HG03457 (cell line): ENCODE data around the gene IER3IP1.
A peak's percentile ranks its signal among the peaks of the same experiment; 100 is the strongest.
"Not testable (repeated sequence)": the region's sequence is repeated elsewhere in the genome, so short reads cannot be mapped to it uniquely, and the experiment has no call there.

Experiments used
- ATAC-seq: cut with Tn5 transposase; IDR thresholded peaks from one replicate; pipeline ENCODE4 v1.9.1; 2021; ENCODE audit warnings: moderate number of reproducible peaks; ENCODE audit not compliant: unreplicated experiment

Gene IER3IP1, protein sequence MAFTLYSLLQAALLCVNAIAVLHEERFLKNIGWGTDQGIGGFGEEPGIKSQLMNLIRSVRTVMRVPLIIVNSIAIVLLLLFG

DNA sequence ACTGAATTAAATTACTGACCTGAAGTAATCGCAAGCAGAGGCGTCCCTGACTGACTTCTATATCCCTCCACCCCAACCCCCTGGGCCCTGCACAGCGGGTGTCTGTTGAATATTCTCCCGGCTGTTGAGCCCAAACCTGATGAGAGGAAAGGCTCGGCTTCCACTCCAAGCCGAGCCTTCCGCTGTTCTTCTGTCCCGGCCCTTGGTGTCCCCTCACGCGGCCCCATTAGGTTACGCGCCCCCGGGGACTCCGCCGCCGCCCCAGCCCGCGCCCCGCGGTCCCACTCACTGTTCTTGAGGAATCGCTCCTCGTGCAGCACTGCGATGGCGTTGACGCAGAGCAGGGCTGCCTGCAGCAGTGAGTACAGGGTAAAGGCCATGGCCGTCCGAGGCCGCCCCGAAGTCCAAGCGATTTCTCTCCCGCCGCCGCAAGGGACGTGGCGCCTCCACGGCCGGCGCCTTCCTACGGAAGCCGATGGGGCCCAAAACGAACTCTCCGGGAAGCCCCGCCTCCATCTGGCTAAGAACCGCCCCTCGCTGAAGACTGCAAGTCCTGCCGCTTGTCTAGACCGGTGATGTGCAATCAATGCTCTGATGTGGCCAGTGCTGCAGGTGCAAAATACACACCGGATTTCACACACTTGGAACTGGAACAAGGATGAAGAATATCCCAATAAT lies at the start of gene IER3IP1:
TSS of gene IER3IP1 (minus strand) at position 467 of the 678 bp plus-strand sequence. CDS start at position 380, 87 bp downstream.
- peak; percentile 76 for ATAC-seq

DNA sequence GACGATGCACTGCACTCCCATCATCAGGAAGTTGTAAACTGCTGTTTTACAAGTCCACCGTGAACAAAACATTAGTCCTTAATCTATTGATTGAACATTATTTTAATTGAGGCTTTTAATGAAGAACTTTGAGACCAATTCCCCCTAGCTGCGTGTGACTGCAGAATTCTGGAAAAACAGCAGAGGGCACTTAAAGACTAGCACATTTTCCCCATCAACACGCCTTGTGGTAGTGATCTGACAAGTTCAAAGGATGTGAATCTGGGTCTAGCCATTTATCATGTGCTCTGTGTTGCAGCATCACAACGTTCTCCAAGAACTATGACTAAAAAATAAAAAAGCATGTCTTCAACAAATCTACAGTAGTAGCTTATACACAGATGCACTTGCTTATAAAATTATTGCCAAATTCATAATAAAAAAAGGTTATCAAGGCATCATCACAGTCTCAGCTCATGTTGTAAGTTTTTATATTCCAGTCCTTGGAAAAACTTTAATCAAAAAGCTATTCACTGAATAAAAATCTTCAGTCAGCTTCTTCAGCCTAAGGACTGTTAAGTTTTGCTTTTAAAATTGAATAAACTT lies 39.5 kb upstream of the IER3IP1 start:
- no peak for ATAC-seq

DNA sequence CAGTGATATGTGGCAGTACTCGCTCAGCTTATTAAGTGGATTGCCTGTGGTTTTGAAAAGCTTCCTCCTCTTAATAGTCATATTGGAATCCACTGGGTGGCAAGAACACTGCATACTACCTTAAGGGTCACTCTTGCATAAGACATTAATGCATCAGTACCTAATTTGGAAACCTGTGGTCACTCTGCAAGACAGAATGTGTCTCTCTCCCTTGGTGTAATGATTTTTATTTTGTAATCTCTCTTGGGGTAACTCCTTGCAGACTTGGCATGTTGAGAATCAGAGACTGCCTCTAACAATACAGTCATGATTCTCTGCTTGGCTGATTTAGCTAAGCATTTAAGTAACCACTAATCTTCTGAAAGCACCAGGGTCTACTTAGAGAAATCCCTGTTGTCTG lies 33.0 kb upstream of the IER3IP1 start:
- no peak for ATAC-seq

DNA sequence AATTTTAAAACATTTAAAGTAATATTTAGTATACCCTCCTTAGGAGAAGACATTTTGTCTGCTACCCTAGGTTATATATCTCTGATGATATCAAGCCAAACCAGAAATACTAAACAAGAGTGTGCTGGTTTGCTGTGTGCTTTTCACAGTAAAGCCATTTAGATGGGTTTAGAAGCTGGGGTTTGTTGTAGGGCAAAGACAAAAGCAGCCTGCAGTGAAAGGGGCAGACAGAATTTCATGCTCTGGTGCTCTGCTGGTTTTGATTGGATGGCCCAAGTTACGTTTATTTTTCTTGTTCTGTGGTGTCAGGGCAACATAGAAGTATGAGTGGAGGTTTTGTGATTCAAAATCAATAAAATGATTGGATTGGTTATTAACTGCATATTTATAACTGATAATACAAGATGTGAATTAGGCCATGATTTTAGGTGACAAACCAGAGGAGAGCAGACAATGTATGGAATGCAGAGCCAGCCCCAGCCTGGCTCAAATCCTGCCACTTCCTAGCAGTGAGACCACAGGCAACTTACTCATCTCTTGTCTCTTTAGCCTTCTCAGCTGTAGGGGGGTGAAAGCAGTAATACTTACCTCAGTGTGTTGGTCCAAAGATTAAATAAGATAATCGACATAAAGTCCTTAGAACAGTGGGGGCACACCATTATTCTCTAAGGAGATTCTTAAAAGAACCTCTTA lies 30.9 kb upstream of the IER3IP1 start:
- ATAC-seq = no peak

DNA sequence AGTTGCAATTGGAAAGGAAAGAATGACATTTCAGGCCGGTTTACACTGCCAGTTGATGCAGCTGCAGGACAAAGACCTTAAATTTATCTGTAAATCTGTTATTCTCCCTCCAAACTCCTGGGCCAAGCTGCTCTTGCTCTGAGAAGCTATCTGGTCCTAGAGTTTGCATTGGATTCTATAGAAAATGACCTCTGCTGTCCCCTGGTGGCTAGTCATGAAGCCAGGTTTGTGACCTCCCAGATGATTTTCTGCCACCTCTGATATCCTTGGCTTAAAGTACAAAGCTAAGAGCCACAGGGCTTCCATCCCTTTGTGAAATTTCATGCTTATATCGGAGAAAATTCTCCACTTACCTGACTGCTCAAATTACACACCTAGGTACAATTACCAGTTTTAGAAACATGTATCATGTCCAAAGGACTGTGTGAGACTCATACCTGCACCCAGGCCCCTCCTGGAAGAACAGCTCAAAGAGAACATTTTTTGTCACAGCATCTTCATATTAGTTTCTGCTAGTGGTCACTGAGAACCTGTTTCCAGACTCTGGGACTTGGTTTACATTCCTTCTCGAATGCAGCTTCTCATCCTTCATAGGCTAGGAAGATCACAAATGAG lies 28.9 kb upstream of the IER3IP1 start:
- no peak for ATAC-seq

DNA sequence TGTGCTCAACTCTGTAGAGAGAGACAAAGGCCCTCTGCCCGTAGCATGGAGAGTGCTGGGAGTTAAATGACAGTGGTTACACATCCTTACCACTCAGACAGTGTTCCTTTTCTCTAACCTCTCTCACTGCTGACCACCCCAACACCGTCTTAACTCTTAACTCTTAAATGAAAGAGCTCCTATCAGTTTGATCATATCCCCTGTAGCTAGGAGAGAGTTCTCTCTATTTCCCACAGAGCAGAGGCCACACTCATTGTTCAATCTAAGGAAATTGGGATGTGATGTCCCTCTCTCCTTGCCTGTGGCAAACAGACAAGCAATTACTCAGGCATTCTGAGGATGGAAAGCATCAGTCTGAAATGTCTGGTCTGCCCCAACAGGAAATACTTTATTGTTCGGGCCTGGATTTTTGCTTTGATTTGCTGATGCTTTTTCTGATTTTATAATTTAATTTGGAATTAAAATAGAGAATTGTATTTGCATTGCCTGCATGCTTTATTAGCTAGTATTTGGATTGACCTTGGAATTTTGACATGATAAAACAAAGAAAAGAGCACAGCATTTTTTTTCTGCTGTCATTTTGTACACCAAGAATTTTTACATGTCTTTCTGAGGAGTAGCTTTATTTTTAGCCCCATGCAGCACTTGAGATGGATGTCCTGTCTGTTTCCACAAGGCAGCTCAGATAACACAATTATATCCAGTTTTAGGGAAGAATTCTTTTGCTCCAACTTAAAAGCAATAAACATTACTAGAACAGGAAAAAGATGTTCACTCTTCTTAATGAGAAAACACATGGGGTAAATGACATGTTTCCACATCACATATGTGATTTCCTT lies 27.7 kb upstream of the IER3IP1 start:
- no peak for ATAC-seq

DNA sequence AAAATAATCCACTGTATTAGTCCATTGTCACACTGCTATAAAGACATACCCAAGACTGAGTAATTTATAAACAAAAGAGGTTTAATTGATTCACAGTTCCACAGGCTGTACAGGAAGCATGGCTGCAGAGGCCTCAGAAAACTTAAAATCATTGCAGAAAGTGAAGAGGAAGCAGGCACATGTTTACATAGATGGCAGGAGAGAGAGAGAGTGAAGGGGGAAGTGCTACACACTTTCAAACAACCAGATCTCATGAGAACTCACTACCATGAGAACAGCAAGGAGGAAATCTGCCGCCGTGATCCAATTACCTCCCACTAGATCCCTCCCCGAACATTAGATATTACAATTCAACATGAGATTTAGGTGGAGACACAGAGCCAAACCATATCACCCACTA lies 19.8 kb upstream of the IER3IP1 start:
- not testable (repeated sequence) for ATAC-seq

DNA sequence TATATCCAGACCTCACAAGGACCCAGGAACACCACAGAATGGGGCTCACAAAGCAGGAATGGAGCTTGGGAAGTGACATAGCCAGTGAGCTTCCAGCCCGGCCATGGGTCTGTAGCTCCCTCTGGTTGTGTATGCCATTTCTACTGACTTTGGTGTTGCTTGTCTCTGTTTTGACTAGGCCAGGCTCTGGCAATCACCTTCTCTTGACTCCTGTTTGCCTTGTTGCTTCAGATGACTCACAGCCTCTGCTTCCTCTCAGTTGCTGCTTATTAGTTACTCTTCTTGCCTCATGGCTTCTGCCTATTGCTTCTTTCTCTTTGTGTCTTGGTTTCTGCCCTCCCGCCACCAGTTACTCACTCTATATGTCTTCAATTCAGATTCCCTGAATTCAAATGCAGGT lies 15.8 kb upstream of the IER3IP1 start:
- ATAC-seq = no peak

DNA sequence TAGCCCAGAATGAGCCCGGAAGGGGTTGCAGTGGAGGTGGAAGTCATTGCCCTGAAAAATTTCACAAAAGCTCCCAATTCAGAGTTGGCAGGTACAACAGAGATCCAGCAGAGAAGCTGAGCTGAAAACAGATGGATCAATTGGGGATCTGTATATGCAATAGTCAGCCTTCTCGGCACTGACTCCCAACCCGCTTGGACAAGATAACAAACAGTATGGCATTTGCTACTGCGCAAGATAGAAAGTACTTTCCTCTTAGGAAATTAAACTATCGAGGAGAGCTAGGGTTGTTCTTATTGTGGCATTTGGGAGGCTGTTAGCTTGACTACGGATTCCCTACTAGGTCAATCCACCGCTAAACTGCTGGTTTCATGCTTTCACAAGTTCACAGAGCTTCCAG lies 11.6 kb upstream of the IER3IP1 start:
- no peak for ATAC-seq

DNA sequence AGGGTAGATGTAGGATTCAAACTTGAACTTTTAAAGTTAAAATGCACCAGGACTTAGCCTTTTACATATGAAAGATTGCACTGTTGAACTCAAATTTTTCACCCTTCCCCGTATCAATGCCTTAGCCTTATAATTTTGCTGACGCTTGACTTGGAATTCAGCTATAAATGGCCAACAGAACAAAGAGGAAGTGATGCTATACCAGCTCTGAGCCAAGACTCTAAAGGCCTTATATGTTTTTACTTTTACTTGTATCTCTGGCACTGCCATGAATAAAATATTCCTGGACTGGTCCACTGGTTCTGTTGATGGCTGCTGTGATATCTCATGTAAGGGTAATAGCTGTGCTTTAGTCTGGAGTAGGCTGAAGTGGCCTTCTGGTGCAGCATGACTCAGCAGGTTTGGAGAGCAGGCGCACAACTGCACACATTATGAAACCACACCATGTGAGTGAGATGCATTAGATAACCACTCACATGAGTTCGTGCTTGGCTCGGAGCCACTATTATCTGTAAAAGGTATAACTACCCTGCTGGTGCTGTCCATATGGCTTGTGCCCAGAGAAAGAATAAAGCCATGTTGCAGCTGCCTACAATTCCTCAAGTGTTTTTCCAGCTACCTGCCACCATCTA lies 8.4 kb upstream of the IER3IP1 start:
- no peak for ATAC-seq

DNA sequence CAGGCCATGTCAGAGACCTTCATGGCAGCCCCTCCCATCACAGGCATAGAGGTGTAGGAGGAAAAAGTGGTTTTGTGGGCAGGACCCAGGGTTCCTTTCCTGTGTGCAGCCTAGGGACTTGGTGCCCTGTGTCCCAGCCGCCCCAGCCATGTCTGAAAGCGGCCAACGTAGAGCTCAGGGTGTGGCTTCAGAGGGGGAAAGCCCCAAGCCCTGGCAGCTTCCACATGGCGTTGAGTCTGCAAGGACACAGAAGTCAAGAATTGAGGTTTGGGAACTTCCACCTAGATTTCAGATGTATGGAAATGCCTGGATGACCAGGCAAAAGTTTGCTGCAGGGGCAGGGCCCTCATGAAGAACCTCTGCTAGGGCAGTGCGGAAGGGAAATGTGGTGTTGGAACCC lies 6.0 kb upstream of the IER3IP1 start:
- ATAC-seq = not testable (repeated sequence)

DNA sequence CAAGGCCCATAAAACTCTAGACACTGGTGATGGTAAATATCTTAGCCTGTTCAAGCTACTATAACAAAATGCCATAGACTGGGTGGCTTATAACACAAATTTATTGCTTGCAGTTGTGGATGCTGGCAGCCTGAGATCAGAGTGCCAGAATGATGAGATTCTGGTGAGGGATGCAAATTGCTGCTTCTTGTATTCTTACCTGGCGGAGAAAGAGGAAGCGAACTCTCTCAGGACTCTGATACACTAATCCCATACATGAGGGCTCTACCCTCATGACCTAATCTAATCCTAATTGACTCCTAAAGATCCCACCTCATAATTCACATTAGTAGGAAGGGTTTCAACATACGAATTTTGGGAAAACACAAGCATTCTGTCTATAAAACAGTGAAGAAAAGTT lies 4.6 kb upstream of the IER3IP1 start:
- ATAC-seq = no peak

DNA sequence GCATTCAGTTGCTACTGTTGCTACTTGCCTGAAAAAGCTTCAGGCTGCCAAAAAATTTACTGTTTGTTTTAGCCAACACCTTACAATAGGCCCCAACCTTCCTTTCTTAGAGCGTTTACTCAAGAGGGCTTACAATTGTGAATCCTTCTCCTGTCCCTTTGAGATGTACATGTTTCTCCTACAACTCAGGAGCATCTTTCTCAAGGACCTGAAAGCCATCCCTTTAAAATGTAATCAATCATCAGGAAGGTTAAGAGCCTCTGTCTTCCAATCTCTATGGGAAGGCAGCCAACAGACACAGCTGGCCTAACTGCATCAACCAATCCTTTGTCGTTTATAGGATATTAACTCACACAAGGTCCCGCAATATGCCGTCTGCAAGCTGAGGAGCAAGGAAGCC lies 3.4 kb upstream of the IER3IP1 start:
- ATAC-seq = no peak

DNA sequence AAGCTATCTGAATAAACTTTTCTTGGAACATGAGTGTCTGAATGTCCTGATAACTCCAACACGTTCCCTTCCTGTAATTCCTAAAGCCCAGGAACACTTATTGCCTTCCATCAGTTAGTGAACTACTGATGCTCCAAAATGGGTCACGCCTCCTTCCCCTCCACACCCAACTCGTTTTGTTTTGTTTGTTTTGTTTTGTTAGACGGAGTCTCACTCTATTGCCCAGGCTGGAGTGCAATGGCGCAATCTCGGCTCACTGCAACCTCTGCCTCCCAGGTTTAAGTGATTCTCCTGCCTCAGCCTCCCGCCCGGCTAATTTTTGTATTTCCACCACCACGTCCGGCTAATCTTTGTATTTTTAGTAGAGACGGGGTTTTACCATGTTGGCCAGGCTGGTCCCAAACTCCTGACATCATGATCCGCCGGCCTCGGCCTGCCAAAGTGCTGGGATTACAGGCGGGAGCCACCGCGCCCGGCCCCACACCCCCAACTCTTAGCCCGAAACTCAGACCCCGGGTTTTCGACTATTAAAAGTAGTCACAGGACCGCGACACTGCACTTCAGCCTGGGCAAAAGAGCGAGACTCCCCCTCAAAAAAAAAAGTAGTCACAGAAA lies 774 bp downstream of the IER3IP1 start:
- ATAC-seq = no peak

DNA sequence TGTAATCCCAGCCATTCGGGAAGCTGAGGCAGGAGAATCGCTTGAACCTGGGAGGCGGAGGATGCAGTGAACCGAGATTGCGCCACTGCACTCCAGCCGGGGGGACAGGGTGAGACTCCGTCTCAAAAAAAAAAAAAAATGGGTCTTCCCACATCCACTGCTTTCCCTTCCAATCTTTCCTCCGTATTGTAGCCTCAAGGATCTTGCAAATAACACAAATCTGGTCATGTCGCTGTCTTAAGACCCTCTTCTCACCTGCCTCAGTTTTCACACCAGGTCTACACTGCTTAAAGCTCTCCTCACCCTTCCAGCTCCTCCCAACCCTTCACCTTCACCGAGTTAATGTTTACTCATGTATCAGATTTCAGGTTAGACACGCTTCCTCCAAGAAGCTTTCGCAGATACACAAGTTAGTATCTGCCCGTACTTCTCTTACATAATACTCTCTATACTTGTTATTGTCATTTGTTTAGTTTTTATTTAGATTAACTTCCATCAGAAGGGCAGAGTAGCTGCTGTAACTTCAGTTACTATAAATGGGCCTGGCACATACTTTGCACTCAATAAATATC lies 1.5 kb downstream of the IER3IP1 start:
- ATAC-seq = no peak

DNA sequence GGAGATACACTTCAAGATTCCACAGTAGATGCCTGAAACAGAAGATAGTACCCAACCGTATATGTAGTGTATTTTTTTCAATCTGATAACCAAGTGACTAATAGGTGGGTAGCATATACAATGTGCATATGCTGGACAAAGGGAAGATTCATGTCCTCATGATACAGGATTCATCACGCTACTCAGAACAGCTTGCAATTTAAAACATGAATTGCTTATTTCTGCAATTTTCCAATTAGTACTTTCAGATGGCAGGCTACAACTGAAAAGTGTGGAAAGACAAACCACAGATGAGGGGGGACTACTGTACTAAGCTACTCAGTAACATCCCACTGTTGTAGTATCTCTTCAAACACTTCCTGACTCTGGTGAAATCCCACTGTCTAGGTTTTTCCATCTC lies 3.7 kb downstream of the IER3IP1 start:
- no peak for ATAC-seq

DNA sequence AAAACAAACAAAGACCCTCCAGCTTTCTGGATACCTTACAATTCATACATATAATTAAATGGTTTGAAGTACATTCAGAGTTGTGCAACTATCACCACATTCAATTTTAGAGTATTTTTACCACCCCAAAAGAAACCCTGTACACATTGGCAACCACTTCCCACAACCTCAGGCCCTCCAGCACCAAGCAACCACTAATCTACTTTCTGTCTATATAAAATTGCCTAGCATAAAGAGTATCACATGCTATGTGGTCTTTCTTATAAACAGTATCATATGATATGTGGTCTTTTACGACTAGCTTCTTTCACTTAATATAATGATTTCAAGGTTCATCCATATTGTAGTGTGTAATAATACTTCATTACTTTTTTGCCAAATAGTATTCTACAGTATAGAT lies 7.3 kb downstream of the IER3IP1 start:
- ATAC-seq = no peak

DNA sequence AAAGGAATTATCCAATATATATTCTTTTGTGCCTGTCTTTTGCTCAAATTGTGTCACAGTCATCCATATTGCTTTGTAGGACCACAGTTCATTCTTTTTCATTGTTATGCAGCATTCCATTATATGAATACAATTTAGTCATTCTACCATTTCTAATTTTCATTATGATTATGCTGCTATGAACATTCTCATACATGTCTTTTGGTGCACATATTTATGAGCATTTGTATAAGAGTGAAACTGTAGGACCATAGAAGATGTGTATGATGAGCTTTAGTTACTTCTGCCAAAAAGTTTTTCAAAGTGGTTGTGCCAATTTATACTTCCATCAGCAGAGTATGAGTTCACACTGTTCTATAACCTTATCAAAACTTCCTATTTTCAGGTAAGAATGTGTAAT lies 7.7 kb downstream of the IER3IP1 start:
- ATAC-seq = no peak

DNA sequence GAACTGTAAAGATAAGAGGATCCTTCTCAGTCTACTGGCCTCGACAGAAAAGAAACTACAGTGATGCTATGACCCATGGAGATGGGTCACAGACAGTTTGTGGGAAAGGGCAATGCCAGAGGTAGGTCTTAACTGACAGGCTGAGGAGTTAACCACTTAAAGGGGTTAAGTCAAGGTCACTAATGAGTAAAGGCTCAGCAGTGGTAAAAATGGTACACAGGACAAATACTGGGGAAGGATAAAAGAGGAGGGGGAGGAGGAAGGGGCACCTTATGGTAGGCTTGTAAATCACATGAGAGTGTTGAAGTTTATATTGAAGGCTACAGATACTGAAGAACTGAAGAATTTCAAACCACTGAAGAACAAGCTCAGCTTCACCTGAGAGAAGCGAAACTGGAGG lies 9.9 kb downstream of the IER3IP1 start:
- ATAC-seq = no peak

DNA sequence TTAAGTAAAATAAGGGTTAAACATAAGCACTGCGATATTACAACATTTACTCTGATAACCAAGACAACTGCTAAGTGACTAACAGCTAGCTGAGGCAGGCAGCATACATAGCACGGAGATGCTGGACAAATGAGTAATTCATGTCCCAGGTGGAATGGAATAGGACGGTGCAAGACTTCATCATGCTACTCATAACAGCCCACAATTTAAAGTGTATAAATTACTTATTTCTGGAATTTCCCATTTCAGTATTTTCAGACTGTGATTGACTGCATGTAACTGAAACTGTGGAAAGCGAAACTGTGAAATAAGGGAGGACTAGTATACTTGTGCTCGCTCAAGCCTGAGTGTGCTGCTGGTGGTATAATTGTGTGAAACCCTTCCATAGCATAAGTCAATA lies 12.9 kb downstream of the IER3IP1 start:
- peak; percentile 71 for ATAC-seq
